ENCODE measurements around the gene ST3GAL6. TPM values are rescaled to one million over a fixed set of nuclear protein-coding genes. Genes with fewer than 3 reads are reported as not detected.

ST3GAL6 gene
- total RNA-seq, 2 donors from 2014 or later: 1.7 to 2.8 TPM

DNA sequence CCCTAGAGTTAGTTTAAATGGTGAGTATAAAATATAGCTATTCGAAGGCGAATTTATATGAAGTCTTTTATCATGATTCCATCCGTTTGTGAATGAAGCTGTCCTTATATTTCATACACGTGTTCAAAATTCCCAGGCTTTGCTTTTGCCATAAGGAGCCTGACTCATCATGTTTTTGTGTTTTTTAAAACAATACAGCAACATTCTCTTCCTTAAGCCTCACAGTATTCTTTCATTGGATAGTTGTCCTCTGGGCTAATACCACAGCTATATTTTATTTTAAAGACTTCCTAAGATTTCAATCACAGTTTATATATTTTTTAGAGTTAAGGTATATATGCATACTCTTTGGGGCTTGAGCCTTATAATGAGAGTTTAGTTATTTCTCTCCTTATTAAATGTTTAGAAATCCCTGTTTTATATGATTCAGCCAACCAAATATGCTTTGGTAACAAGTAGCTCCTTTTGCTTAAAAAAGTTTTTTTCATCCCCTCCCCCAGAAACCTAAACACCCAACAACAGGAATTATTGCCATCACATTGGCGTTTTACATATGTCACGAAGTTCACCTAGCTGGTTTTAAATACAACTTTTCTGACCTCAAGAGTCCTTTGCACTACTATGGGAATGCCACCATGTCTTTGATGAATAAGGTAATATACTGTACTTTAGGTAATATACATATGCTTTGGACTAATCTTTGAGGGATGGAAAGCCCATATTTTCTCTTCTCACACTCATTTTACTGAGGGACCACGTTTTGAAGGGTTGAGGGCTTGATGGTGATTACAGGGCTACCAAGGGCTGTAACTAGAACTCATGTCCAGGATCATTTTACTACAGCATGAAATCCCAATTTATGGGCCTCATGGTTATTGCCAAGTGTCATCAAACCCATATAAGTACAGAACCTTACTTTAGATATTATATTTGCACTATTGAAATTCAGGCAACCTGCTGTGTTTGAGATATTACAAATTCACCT is 28.5 kb downstream of the ST3GAL6 start:
- intact Hi-C loops (cut with DNase I, micrococcal nuclease): no loop called here
- no peak for ATAC-seq
- no peak for DNase-seq

DNA sequence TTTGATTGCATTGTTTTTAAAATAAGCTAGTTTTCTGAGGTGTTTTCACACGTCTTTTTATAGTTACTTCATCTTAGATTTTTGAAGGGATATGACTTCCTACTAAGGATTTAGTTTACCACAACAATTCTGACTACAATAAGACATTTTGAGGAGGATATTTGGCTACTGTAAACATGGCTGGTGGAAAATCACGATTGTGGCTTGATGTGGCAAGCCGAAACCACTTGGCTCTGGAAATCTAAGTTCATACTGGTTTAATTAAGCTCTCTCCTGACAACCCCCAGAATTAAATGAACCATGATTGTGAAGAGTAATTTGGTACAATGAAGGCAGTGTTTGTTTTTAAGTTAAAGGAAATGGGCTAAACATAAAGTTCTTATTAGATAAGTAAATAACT is 30.8 kb downstream of the ST3GAL6 start:
- ATAC-seq (no peak), DNase-seq (no peak)
- intact Hi-C loops (cut with DNase I, micrococcal nuclease): no loop called here

DNA sequence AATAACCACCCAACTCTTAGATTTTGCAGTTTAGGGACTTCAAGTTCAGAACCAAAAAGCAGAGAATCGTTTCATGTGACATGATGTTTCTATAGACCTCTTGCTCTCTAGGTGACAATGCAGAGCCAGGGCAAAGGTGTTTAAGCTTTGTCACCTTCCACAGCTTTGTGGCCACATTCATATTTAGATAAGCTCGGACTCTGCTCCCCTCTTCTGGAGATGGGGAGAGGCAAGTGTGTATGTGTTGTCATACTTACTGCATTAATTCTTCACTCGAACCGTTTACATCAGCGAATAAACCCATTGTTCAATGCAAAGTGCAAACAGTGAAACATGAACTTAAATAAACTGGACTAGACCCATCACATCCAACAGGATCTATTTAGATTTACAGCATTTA is 33.2 kb downstream of the ST3GAL6 start:
- DNase-seq: no peak
- intact Hi-C loops (cut with DNase I, micrococcal nuclease): no loop called here
- ATAC-seq: no peak

DNA sequence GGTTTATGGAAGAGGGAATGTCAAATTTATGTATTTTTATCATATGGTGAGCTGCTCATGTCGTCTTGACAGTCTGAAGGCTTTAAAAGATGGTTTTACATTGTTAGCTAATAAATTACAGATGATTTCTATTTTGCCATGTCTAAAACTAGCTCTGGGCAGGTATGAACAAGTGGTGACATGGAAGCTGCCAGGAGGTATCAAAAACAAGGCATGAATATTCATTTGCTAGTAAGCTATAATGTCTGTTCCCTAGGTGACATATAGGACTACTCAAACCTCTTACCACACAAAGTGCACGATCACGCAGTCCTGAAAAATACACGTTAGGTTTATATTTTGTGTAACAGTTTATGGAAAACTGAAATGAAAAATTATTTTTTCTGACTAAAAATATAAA is 34.8 kb downstream of the ST3GAL6 start:
- ATAC-seq: no peak
- intact Hi-C loops (cut with DNase I, micrococcal nuclease): no loop called here
- no peak for DNase-seq

DNA sequence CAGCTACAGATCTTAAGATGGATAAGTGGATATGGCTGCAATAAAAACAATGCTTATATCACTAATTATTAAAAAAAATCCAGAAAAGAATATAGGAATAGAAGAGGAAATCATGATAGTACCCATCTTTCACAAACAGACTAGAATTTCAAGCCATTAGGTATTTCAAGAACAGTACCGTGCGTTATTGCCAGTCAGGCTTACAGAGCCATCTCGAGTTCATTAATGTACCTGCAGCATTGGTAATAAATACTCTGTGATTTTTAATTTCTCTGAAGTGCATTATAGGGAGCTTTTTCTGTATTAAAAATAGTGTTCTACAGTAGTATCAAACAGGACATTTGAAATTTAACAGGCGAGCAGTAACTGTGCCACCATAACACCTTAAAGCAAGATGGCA is 35.7 kb downstream of the ST3GAL6 start:
- DNase-seq (no peak), ATAC-seq (no peak)

DNA sequence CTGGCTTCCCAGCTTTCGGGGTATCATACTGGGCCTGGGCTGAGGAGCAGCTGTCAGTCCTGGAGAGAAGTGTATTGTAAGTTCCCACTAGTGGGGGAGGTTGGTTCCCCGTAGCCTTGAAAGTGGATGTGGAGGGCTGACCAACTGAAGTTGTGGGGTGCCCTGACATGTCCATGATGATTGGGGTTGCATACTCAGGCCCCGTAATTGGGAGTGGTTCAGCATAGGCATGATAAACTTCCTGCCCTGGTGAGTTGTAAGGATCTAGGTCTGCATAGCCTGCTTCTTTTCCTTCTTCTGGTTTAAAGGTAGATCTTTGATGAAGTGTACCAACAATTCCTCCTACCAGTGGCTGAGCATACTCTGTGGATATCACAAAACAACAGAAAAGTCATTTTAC is 36.3 kb downstream of the ST3GAL6 start:
- intact Hi-C loops (cut with DNase I, micrococcal nuclease): no loop called here
- no peak for ATAC-seq

More for the DNA sequence above, 35.7 kb downstream of the ST3GAL6 start:
- intact Hi-C loops (cut with DNase I, micrococcal nuclease): no loop called here

DNA sequence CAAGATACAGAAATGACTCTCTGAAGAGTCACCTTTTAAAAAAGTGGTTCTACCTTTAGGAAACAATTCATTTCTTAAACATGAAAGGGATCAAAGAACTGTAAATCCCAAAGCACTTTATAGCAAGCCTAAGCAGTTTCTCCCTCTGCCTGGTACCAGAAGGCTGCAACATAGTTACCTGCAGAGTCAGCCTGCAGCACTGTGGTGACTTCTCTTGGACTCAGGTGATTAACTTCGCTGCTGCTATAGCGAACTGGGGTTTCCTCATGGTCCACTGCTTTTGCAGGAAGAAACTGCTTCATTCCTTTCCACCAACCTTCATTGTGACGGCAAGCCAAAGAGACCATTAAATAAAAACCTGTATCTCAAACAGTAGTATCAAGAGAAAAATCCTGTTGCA is 37.3 kb downstream of the ST3GAL6 start:
- DNase-seq: no peak
- ATAC-seq: no peak
- intact Hi-C loops (cut with DNase I, micrococcal nuclease): no loop called here

More for the DNA sequence above, 36.3 kb downstream of the ST3GAL6 start:
- no peak for DNase-seq

DNA sequence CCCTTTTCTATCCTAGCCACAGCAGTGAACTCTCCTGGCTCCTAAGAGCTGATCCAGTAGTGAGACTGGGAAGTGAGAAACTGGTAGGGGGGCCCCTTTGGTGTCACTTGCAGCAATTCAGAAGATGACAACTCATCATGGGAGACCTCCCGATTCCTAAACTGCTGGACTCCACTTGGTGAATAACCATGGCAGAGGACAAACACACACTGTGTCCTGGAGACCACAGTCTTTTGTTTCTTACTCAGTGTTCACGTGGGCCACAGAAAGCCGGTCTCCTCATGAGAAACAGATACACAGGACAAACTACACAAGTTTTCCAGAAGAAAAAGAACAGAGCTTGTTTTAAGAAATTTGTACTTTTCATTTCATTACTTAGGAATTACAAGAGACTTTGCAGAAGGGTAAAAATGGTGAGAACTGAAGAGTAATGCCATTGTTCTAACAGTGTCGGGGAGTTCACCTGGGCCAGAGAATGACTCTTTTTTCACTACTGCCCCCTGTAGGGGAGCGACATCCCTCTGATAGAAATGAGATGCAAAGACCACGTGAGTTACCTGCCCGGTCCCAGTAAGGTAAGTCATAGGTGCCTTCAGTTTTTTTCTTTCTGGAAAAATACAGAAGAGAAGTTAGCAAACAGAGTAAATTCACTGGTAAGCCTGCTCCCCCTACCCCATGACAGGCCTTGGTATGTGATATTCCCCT is 38.1 kb downstream of the ST3GAL6 start:
- intact Hi-C loops (cut with DNase I, micrococcal nuclease): no loop called here
- ATAC-seq (no peak), DNase-seq (no peak)

DNA sequence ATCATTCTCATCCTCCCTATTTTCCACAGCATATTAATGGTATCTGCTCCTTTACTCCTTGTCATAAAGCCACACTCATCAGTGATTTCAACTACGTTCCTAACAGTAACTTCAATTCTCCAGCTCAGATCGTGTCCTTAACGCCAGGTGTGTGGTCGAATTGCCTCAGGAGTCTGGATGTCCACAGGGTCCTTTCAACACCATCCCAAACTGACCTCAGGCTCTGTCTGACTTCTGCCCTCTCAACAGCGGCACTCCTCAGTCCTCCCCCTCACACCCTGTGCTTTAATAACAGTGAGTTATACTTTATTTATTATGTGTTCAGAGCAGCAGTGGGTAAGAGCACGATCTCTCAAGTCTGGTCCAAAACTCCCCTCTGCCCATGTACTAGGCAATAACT is 42.4 kb downstream of the ST3GAL6 start:
- intact Hi-C loops (cut with DNase I, micrococcal nuclease): no loop called here
- DNase-seq (no peak), ATAC-seq (no peak)

DNA sequence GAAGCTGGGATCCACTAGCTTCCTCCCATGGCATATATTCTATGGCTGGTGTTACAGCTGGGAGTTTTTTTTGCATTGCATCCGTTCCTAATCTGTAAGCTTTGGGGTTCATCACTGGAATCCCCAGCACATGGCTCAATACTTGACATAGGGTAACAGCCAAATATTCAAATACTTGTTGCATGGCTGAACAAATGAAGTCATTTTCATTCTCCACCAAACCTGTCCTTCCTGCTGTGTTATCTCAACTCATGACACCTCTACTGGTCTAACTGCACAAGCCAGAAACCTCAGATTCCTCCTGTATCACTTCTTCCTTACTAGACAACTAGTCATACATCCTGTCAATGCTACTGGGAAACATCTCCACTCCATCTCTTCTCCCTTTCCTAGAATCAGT is 43.4 kb downstream of the ST3GAL6 start:
- ATAC-seq (no peak), DNase-seq (no peak)
- intact Hi-C loops (cut with DNase I, micrococcal nuclease): no loop called here

DNA sequence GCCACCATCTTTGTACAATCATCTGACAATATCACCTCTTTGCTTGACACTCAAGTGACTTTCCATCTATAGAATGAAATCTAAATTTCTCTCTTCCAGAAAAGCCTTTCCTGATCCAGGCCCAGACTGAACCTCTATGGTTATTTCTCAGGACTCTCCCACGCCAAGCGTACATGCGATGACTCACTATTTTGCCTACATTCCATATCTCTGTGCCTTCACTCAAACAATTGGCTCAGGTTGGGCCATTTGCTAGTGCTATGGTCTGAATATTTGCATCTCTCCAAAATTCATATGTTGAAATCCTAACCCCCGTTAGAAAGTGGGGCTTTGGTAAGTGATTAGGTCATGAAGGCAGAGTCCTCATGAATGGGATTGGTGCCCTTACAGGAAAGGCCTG is 43.9 kb downstream of the ST3GAL6 start:
- ATAC-seq: no peak

DNA sequence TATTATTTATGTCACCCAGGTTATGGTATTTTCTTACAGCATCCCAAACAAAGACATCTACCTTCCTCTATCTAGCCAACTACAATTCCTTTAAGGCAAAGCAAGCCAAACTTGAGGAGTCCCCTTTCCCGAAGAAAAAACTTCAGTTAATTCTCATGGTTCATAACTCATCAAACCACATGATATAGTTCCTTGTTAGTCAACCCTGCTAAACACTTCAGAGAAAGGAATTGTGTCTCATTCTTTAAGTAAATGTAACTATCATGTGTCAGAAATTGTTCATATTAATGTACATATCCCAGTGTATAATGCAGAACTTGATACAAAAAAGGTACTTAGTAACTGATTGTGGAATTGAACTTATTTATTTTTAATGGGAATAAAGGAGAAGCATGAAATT is 44.4 kb downstream of the ST3GAL6 start:
- DNase-seq: no peak
- intact Hi-C loops (cut with DNase I, micrococcal nuclease): no loop called here
- no peak for ATAC-seq

More for the DNA sequence above, 43.9 kb downstream of the ST3GAL6 start:
- no peak for DNase-seq
- intact Hi-C loops (cut with DNase I, micrococcal nuclease): no loop called here

DNA sequence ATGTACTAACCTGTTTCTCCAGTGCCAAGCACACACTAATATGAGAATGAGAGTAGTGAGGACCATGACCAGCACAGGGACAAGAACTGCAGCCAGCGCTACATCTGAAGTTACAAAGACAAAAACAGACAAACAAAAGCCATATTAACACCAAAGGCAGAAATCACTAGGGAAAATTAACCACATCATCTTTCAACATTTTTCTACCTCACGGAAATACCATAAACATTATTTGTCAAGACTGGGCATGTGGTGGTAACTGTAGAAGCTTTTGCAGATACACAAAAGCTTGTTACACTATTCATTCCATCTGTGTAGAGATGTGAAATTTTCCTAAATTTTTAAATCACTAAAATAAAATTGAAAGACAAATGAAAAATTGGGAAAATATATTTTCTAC is 44.9 kb downstream of the ST3GAL6 start:
- no peak for DNase-seq
- intact Hi-C loops (cut with DNase I, micrococcal nuclease): no loop called here
- no peak for ATAC-seq

DNA sequence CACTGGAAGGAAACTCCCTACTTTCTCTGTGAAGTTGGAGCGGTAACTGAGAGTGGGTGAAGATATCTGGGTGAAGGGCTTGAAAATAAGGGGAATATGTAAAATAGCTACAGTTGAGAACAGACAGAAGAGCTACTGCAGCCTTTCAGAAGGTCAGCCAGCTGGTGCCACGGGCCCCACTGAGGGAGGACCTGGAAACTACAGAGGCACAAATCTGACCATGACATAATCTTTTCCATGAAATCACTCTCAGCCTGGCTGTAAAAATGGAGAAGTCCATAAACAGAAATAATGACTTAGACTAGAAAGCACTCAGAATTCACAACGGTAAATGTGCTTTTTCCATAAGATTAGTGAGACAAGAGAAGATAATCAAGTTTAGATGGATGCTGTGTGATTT is 46.4 kb downstream of the ST3GAL6 start:
- DNase-seq (no peak), ATAC-seq (no peak)
- intact Hi-C loops (cut with DNase I, micrococcal nuclease): no loop called here

DNA sequence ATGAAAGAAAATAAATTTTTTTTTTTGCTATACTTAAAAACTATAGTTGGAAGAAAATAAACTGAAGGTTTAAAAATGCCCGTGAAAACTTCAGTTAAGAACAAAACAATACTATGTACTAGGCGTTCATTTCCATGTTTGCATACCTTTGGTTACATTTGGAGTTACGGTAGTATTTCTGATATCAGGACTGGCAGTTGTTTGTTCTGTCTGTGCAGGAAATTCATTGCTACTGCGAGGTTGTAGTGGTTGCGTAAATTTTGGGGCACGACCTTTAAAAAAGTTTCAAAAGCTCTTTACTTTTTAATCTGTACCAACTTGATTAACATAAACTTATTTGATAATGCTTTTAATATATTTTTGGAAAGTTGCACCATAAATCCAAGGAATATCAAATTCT is 47.9 kb downstream of the ST3GAL6 start:
- ATAC-seq (no peak), DNase-seq (no peak)
- intact Hi-C loops (cut with DNase I, micrococcal nuclease): no loop called here

DNA sequence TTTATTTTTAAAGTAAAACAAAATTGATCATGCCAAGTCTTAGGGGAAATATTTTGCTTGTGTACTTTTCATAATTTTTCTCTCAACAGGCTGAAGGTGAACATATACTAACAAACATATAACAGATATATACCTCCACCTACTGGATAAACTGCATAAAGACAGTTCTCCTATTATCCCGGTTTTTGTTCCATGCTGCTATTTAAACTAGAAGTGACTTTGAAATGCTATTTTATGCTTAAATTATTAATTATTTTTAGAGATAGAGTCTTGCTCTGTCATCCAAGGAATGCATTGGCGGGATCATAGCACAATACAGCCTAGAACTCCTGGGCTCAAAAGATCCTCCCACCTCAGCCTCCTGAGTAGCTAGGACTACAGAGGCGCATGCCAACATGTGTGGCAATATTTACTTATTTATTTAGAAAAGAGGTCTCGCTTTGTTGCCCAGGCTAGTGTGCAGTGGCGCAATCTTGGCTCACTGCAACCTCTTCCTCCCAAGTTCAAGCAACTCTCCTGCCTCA is 49.8 kb downstream of the ST3GAL6 start:
- intact Hi-C loops (cut with DNase I, micrococcal nuclease): no loop called here
- DNase-seq (no peak), ATAC-seq (peak; percentile 64)

DNA sequence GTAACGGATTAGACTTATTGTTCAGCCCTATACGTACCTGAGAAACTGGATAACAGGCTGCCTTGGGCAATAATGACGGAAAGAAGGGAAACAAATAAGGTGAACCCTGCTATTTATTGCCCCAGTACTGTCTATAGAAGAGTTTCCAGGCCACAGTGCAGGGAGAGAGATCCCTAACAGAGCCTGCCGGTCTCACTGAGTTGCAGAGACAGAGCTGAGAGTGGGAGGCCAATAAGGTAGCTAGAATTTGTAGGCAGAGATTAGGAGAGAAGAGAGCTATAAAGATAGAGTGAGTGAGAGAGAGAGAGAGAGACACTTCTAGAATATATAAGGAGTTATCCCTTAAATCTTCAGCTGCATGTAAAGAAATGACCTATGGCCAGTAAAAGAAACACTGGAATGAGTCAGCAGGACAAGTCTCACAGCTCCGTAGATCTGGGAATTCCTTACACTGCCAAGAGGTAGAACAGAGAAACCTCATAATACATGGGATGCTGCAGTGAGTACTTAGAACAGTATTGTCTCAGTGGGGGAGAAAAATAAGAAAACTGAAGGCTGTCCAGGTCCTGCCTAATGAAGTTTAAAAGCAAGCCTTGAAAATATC is 51.8 kb downstream of the ST3GAL6 start:
- no peak for DNase-seq
- intact Hi-C loops (cut with DNase I, micrococcal nuclease): loop anchor here in 1 of 2 donors (5.0 kb wide), 2 partner anchors 177 to 213 kb away; no protein-coding TSS in a partner anchor
- ATAC-seq: no peak

DNA sequence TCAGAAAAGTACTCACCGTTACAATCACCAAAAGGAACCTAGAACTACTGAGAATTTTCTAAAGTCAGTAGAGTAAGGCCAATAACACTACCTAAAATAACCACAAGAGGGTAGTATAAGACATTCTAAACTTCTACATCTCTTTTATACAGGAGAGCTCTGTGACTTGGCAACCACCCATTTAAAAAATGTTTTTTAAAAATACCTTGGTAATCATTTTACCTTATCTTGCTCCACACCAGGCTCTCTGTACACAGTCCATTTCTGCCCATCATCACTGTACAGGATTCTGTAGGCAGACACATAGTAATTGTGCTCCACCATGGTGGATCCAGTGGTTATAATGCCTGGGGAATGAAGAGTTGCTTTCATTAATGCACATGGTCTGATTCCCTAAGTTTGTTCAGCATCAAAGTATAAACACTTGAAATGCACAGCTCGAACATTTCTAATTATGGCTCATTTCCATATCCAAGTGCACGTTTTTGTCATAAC is 54.5 kb downstream of the ST3GAL6 start:
- DNase-seq (no peak), ATAC-seq (peak; percentile 73)
- intact Hi-C loops (cut with DNase I, micrococcal nuclease): loop anchor here in 1 of 2 donors (5.0 kb wide), 2 partner anchors 175 to 215 kb away; no protein-coding TSS in a partner anchor

DNA sequence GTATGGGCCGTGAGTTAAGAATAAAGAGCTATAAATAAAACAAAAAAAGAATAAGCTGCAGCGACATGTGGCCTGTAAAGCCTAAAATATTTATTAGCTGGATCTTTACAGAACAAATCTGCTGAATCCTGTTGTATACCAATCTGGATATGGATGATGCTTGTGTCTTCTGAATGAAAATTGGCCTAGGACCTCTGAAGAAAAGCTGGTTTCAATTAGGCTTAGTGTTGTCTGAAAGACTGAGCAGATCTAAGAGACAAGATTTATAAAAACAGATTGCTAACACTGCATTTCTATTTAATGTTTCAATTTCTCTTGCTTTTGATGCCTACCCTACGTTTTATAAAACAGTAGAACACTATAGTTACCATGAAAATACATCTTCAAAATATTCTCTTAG is 57.9 kb downstream of the ST3GAL6 start:
- DNase-seq (no peak), ATAC-seq (no peak)
- intact Hi-C loops (cut with DNase I, micrococcal nuclease): loop anchor here in 1 of 2 donors (10.0 kb wide), 1 partner anchor 164 kb away; no protein-coding TSS in a partner anchor
